Vagina (tissue), 2 donors: ENCODE measurements around the gene VPS35L.

ENCODE experiments used
- POLR2A ChIP-seq, 2 donors: fragments of 450-650 bp; IDR thresholded peaks; one replicate each; pipeline ENCODE4 v1.6.1; 2017; ENCODE audit warnings: antibody characterized with exemption in 2 of 2, mild to moderate bottlenecking in 2 of 2, moderate library complexity in 2 of 2
- TF ChIP-seq, protein P1 (sequence below), 3 experiments: fragments of 450-650 bp in 2 of 3; fragments of 200-600 bp in 1 of 3; sonication (generic) in 1 of 3; IDR thresholded peaks; one replicate each; pipeline ENCODE4 v1.5.1; 2017 to 2019; ENCODE audit warnings: antibody characterized with exemption in 3 of 3, mild to moderate bottlenecking in 2 of 3, moderate library complexity in 2 of 3

DNA sequence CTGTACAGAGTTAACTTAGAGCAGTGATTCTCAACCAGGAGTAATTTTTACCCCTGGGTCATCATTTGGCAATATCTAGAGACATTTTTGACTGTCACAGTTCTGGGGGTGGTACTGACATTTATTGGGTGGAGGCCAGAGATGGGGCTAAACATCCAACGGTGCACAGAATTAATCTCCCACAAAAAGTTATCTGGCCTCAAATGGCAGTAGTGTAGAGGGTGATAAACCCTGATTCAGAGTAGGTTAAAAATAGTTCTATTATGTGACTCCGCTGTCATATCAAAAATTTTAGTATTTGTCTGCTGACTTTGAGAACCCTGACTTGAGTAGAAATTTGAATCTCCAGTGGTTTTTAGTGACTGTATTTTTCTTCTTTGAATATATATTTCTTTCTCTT, 19.1 kb downstream of the VPS35L start:
- TF ChIP-seq, protein P1, sequence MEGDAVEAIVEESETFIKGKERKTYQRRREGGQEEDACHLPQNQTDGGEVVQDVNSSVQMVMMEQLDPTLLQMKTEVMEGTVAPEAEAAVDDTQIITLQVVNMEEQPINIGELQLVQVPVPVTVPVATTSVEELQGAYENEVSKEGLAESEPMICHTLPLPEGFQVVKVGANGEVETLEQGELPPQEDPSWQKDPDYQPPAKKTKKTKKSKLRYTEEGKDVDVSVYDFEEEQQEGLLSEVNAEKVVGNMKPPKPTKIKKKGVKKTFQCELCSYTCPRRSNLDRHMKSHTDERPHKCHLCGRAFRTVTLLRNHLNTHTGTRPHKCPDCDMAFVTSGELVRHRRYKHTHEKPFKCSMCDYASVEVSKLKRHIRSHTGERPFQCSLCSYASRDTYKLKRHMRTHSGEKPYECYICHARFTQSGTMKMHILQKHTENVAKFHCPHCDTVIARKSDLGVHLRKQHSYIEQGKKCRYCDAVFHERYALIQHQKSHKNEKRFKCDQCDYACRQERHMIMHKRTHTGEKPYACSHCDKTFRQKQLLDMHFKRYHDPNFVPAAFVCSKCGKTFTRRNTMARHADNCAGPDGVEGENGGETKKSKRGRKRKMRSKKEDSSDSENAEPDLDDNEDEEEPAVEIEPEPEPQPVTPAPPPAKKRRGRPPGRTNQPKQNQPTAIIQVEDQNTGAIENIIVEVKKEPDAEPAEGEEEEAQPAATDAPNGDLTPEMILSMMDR (IDR thresholded peaks at IDR 0.05): no peak
- no peak for TF ChIP-seq POLR2A (IDR thresholded peaks at IDR 0.05)
